Central memory CD8-positive, alpha-beta T cell (primary cell): ENCODE data around the gene LMAN2L.

ENCODE experiments used
- ATAC-seq: fragments of 150-1000 bp; cut with Tn5 transposase; replicated peaks from 2 replicates; pipeline ENCODE4 v1.10.0; 2022; ENCODE audit warnings: mild to moderate bottlenecking, moderate FRiP score, moderate number of reproducible peaks; ENCODE audit not compliant: poor library complexity, severe bottlenecking; ENCODE audit errors: extremely low read depth
- DNase-seq, 2 donors: peaks; one replicate each; pipeline ENCODE4 v3.0.0; 2021; ENCODE audit warnings: low spot score in 2 of 2
- H3K27ac Mint-ChIP-seq: one replicate; pipeline ENCODE4 v1.8.0; 2022; ENCODE audit warnings: low read depth, mild to moderate bottlenecking, moderate library complexity, mixed read lengths
- H3K27me3 Mint-ChIP-seq: one replicate; pipeline ENCODE4 v1.8.0; 2022; ENCODE audit warnings: mixed read lengths
- H3K36me3 Mint-ChIP-seq: one replicate; pipeline ENCODE4 v1.8.0; 2022; ENCODE audit warnings: mild to moderate bottlenecking, moderate library complexity, mixed read lengths; ENCODE audit not compliant: insufficient read depth
- H3K4me1 Mint-ChIP-seq: one replicate; pipeline ENCODE4 v1.8.0; 2022; ENCODE audit warnings: mixed read lengths
- H3K4me3 Mint-ChIP-seq: one replicate; pipeline ENCODE4 v1.8.0; 2022; ENCODE audit warnings: mild to moderate bottlenecking, moderate library complexity, mixed read lengths
- H3K9me3 Mint-ChIP-seq: one replicate; pipeline ENCODE4 v1.8.0; 2022; ENCODE audit warnings: mixed read lengths

The LMAN2L gene

GRCh38 chr2:96739633-96740428 lies at the start of gene LMAN2L:
TSS of gene LMAN2L (minus strand) at chr2:96740064. CDS start at chr2:96740040, 24 bp downstream.
- peak within 1 kb of the TSS; percentile 98 for H3K4me3 Mint-ChIP-seq
- H3K9me3 Mint-ChIP-seq: no peaks in the 10 kb centered on the region
- peak within 1 kb of the TSS; percentile 95 for H3K27ac Mint-ChIP-seq
- DNase-seq: peak; percentile 86 to 91
- no peaks in the 10 kb centered on the region for H3K27me3 Mint-ChIP-seq
- peak; percentile 100 for ATAC-seq
- H3K4me1 Mint-ChIP-seq: peaks cover 38% of the 10 kb centered on the region
- H3K36me3 Mint-ChIP-seq: peaks cover 11% of the 10 kb centered on the region

- DNase-seq: no peak
- peaks cover 6% of the 10 kb centered on the region for H3K4me1 Mint-ChIP-seq
- no peak overlapping the region for H3K4me3 Mint-ChIP-seq
- no peak for ATAC-seq
- H3K27ac Mint-ChIP-seq: no peak overlapping the region
- no peaks in the 10 kb centered on the region for H3K27me3 Mint-ChIP-seq
- H3K36me3 Mint-ChIP-seq: peaks cover 4% of the 10 kb centered on the region
- no peaks in the 10 kb centered on the region for H3K9me3 Mint-ChIP-seq
These were observed 49.4 kb upstream of the LMAN2L start for GRCh38 chr2:96789245-96789617.

GRCh38 chr2:96788442-96789244 lies 48.8 kb upstream of the LMAN2L start:
- H3K4me1 Mint-ChIP-seq: peaks cover 6% of the 10 kb centered on the region
- H3K27me3 Mint-ChIP-seq: no peaks in the 10 kb centered on the region
- H3K36me3 Mint-ChIP-seq: peaks cover 4% of the 10 kb centered on the region
- no peaks in the 10 kb centered on the region for H3K9me3 Mint-ChIP-seq
- DNase-seq (no peak), ATAC-seq (no peak)
- H3K4me3 Mint-ChIP-seq: no peak overlapping the region
- no peak overlapping the region for H3K27ac Mint-ChIP-seq

DNA sequence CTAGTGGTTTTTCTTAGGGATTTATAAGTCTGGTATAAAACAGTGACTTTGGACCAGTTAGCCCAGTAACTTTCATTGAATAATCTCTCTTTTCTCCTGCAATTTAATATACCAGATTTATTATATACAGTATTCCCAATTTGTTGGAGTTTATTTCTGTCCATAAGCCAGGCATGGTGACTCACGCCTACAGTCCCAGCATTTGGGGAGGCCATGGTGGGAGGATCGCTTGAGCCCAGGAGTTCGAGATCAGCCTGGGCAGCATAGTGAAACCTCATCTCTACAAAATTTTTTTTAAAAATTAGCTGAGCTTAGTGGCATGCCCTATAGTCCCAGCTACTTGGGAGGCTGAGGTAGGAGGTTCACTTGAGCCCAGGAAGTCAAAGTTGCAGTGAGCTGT lies 47.5 kb upstream of the LMAN2L start:
- H3K27me3 Mint-ChIP-seq: no peaks in the 10 kb centered on the region
- peaks cover 6% of the 10 kb centered on the region for H3K4me1 Mint-ChIP-seq
- no peak overlapping the region for H3K27ac Mint-ChIP-seq
- no peak overlapping the region for H3K4me3 Mint-ChIP-seq
- DNase-seq: no peak
- peaks cover 6% of the 10 kb centered on the region for H3K36me3 Mint-ChIP-seq
- H3K9me3 Mint-ChIP-seq: no peaks in the 10 kb centered on the region
- ATAC-seq: no peak

GRCh38 chr2:96783388-96783787 lies 43.5 kb upstream of the LMAN2L start:
- DNase-seq: no peak
- Mint-ChIP-seq H3K36me3 (peaks cover 9% of the 10 kb centered on the region), H3K4me3 (no peak overlapping the region), H3K27me3 (no peaks in the 10 kb centered on the region), H3K9me3 (no peaks in the 10 kb centered on the region), H3K4me1 (no peaks in the 10 kb centered on the region), H3K27ac (no peak overlapping the region)
- no peak for ATAC-seq

- Mint-ChIP-seq H3K4me3 (no peak overlapping the region), H3K27me3 (no peaks in the 10 kb centered on the region), H3K36me3 (peaks cover 10% of the 10 kb centered on the region), H3K27ac (no peak overlapping the region), H3K9me3 (no peaks in the 10 kb centered on the region), H3K4me1 (peaks cover 16% of the 10 kb centered on the region)
- DNase-seq: no peak
- ATAC-seq: no peak
These were observed 35.3 kb upstream of the LMAN2L start for GRCh38 chr2:96775160-96775559.

DNA sequence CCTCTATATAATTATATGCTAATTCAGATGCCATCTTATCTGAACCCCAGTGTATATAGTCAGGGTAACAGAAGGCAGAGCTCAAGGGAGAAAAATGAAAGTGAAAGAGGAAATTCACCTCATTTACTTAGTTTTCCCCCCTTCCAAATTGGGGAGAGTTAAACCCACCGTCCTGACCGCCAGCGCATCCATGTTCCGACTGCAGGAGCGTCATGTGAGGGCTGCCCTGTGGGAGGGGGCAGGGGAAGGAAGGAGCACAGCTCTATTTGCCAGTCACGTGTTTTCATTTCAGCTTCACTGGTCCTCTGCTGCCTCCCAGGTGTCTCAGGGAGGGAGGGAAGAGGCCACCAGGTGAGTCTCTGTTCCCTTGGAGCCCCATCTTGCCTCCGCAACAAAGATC lies 34.1 kb upstream of the LMAN2L start:
- Mint-ChIP-seq H3K9me3 (no peaks in the 10 kb centered on the region), H3K4me1 (peaks cover 16% of the 10 kb centered on the region), H3K27ac (peak overlapping the region; percentile 86), H3K27me3 (no peaks in the 10 kb centered on the region), H3K36me3 (peaks cover 8% of the 10 kb centered on the region), H3K4me3 (peak overlapping the region; percentile 65)
- DNase-seq: peak; percentile 21 to 35
- ATAC-seq: peak; percentile 78

- Mint-ChIP-seq H3K4me3 (peak overlapping the region; percentile 65), H3K36me3 (peaks cover 8% of the 10 kb centered on the region), H3K9me3 (no peaks in the 10 kb centered on the region), H3K4me1 (peaks cover 22% of the 10 kb centered on the region), H3K27ac (peak overlapping the region; percentile 86), H3K27me3 (no peaks in the 10 kb centered on the region)
- ATAC-seq (no peak), DNase-seq (no peak)
These were observed 33.2 kb upstream of the LMAN2L start for GRCh38 chr2:96772903-96773671.

DNA sequence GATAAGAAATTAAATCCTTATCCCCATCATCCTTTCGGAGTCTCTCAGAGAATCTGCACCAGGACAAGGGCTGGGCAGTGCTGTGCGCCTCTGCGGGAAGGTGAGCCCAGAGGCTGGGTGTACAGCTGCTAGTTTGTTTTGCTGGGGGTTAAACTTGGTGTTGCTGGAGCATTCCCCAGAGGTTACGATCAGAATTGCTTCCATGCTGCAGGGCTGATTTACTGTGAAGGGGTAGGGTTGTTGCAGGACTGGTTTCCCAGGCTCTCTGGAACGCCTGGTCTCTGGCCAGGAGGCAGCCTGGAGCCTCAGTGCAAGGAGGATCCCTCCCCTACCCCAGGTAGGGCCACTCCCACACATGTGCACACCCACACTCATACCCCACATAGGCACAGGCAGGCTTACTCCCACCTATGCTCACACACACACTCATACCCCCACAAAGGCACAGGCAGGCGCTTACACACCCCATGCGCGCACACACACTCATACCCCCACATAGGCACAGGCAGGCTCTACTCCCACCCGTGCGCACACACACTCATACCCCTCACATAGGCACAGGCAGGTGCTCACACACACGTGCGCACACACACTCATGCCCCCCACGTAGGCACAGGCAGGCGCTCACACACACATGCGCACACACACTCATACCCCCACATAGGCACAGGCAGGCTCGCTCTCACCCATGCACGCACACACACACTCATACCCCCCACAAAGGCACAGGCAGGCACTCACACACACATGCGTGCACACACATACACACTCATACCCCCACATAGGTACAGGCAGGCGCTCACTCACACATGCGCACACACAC lies 32.1 kb upstream of the LMAN2L start:
- Mint-ChIP-seq H3K36me3 (peaks cover 6% of the 10 kb centered on the region), H3K4me1 (peaks cover 31% of the 10 kb centered on the region), H3K9me3 (no peaks in the 10 kb centered on the region), H3K4me3 (peak overlapping the region; percentile 14), H3K27ac (peak overlapping the region; percentile 44), H3K27me3 (no peaks in the 10 kb centered on the region)
- DNase-seq: no peak
- no peak for ATAC-seq

- no peak for DNase-seq
- peaks cover 4% of the 10 kb centered on the region for H3K36me3 Mint-ChIP-seq
- H3K27me3 Mint-ChIP-seq: no peaks in the 10 kb centered on the region
- H3K9me3 Mint-ChIP-seq: no peaks in the 10 kb centered on the region
- peaks cover 40% of the 10 kb centered on the region for H3K4me1 Mint-ChIP-seq
- H3K27ac Mint-ChIP-seq: no peak overlapping the region
- no peak overlapping the region for H3K4me3 Mint-ChIP-seq
- ATAC-seq: no peak
These were observed 30.8 kb upstream of the LMAN2L start for GRCh38 chr2:96770442-96771202.

DNA sequence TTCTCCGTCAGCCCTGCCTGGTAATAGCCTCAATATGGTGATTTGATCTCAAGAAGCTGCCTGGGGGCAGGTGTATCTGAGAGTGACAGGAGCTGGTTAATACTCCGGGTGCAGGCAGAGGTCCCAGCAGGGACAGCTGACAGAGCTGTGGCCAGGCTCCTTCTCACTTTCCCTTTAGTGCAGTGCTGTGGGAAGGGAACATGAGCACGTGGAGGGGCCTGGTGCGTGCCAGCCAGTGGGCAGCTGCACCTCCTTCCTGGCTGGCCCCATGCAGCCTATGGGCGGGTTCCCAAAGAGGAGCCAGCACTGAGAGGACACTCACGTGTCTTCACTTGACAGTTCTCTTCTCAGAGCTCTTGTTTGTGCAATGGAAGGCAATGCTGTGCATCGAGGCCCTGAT lies 29.9 kb upstream of the LMAN2L start:
- H3K4me3 Mint-ChIP-seq: no peak overlapping the region
- H3K27ac Mint-ChIP-seq: no peak overlapping the region
- H3K36me3 Mint-ChIP-seq: peaks cover 4% of the 10 kb centered on the region
- DNase-seq (no peak), ATAC-seq (no peak)
- H3K9me3 Mint-ChIP-seq: no peaks in the 10 kb centered on the region
- H3K4me1 Mint-ChIP-seq: peaks cover 40% of the 10 kb centered on the region
- H3K27me3 Mint-ChIP-seq: no peaks in the 10 kb centered on the region
